Measurements from ENCODE around the gene MAN1B1. TPM values are rescaled to one million over a fixed set of nuclear protein-coding genes. Genes with fewer than 3 reads are reported as not detected.

MAN1B1 gene
- total RNA-seq, 1 experiment from 2014 or later = 50.9 TPM

DNA sequence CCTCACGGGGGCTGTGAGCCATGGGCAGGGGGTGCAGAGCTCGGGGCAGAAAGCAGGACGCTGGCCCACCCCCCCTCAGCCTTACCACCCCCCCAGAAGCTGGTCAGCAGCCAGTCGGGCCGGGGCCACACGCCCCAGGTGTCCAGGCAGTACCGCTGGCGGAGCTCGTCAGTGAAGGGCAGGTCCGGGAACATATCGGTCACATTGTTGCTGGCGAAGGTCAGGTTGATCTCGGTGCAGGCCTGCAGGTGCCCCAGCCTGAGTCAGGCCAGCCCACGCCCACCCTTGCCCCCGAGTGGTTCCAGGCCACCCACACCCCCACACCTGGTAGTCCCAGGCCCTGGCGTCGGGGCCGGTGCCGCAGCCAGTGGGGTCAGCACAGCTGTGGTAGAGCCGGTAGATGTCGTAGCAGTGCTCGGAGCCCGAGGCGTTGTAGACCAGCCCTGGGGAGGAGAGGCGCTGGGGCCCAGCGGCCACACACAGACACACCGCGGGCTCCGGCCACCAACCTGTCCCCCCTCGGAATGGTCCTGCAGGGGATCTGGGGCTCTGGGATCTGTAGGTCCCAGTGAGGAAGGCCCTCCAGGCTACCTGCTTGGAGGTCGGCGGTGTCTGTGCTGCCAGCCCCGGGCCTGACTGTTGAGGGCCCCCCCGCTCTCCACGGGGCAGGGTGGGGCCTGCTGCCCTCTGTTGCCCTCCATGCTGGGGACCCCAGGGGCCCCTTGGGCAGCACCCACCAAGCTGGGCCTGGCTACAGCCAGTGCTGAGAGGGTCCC lies 25.2 kb downstream of the MAN1B1 start:
- Histone ChIP-seq H3K79me2 (ENCODE audit: insufficient read depth, low read length) (peaks cover 19% of the 10 kb centered on the region), H3K4me2 (ENCODE audit: low read length) (no peak overlapping the region), H4K20me1 (ENCODE audit: insufficient read depth) (no peaks in the 10 kb centered on the region), H3K9ac (ENCODE audit: low read length) (no peak overlapping the region), H3K27ac (ENCODE audit: low read depth, low read length) (no peak overlapping the region; the same call in 1 of the 2 replicates), H2AFZ (ENCODE audit: low read depth, low read length, poor library complexity, severe bottlenecking) (no peak overlapping the region), H3K36me3 (ENCODE audit: control insufficient read depth in 1 of 2, insufficient read depth in 2 of 2, low read length in 2 of 2) (peaks cover 8 to 47% of the 10 kb centered on the region in 2 experiments; a peak in 3 of 4 replicates), H3K27me3 (ENCODE audit: insufficient read depth, low read length) (no peaks in the 10 kb centered on the region), H3K4me3 (replicated peaks in 1 of 2; ENCODE audit: low read depth in 1 of 2, low read length in 2 of 2) (no peak overlapping the region), H3K9me2 (ENCODE audit: insufficient read depth) (no peaks in the 10 kb centered on the region), H3K9me3 (ENCODE audit: control insufficient read depth in 1 of 2, insufficient read depth in 1 of 2, low read depth in 1 of 2, low read length in 2 of 2) (no peaks in the 10 kb centered on the region), H3K4me1 (ENCODE audit: control insufficient read depth in 1 of 2, insufficient read depth in 2 of 2, low read length in 2 of 2) (peaks cover 4 to 19% of the 10 kb centered on the region in 2 experiments)
- intact Hi-C loops (cut with micrococcal nuclease) = no loop called here
- DNase-seq (ENCODE audit: low read depth, low spot score) (no peak), ATAC-seq (no peak)
- CTCF ChIA-PET = no interaction called here
- RAD21 ChIA-PET (ENCODE audit: low non-redundant PET in 1 of 2, low total read pairs in 2 of 2, uncharacterized antibody in 2 of 2, unreplicated experiment in 2 of 2) = no interaction called here
- POLR2A ChIA-PET = no interaction called here
- TF ChIP-seq EZH2 (IDR thresholded peaks at IDR 0.05) (no peak), ELF1 (IDR thresholded peaks at IDR 0.05; ENCODE audit: borderline replicate concordance, low read depth) (no peak), SRF (IDR thresholded peaks at IDR 0.05; ENCODE audit: low read depth) (no peak), YY1 (IDR thresholded peaks at IDR 0.05; ENCODE audit: extremely low read depth, insufficient replicate concordance, low read depth, low read length) (no peak), EGR1 (IDR thresholded peaks at IDR 0.05; ENCODE audit: low read depth) (no peak), ZFX (IDR thresholded peaks at IDR 0.05) (no peak), EZH2phosphoT487 (IDR thresholded peaks at IDR 0.05; ENCODE audit: borderline replicate concordance) (no peak), REST (IDR thresholded peaks at IDR 0.05; ENCODE audit: low read depth) (no peak), SIN3A (IDR thresholded peaks at IDR 0.05; ENCODE audit: low read depth) (no peak), FOSL1 (IDR thresholded peaks at IDR 0.05; ENCODE audit: low read depth) (no peak), JUND (IDR thresholded peaks at IDR 0.05) (no peak), CEBPB (IDR thresholded peaks at IDR 0.05; ENCODE audit: low read depth) (no peak), POLR2A (IDR thresholded peaks at IDR 0.05; ENCODE audit: borderline replicate concordance, extremely low read depth, insufficient read depth, insufficient read length) (no peak), POLR2AphosphoS5 (IDR thresholded peaks at IDR 0.05; ENCODE audit: low read depth, low read length) (no peak)
- TF ChIP-seq, protein P1, sequence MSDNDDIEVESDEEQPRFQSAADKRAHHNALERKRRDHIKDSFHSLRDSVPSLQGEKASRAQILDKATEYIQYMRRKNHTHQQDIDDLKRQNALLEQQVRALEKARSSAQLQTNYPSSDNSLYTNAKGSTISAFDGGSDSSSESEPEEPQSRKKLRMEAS (IDR thresholded peaks at IDR 0.05) = no peak
- TF ChIP-seq, protein P2, sequence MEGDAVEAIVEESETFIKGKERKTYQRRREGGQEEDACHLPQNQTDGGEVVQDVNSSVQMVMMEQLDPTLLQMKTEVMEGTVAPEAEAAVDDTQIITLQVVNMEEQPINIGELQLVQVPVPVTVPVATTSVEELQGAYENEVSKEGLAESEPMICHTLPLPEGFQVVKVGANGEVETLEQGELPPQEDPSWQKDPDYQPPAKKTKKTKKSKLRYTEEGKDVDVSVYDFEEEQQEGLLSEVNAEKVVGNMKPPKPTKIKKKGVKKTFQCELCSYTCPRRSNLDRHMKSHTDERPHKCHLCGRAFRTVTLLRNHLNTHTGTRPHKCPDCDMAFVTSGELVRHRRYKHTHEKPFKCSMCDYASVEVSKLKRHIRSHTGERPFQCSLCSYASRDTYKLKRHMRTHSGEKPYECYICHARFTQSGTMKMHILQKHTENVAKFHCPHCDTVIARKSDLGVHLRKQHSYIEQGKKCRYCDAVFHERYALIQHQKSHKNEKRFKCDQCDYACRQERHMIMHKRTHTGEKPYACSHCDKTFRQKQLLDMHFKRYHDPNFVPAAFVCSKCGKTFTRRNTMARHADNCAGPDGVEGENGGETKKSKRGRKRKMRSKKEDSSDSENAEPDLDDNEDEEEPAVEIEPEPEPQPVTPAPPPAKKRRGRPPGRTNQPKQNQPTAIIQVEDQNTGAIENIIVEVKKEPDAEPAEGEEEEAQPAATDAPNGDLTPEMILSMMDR (IDR thresholded peaks at IDR 0.05 in 2 of 3, conservative IDR thresholded peaks at IDR 0.05 in 1 of 3; ENCODE audit: borderline replicate concordance in 1 of 3, insufficient read depth in 1 of 3, low read depth in 2 of 3, low read length in 2 of 3) = no peak
- TF ChIP-seq, protein P3, sequence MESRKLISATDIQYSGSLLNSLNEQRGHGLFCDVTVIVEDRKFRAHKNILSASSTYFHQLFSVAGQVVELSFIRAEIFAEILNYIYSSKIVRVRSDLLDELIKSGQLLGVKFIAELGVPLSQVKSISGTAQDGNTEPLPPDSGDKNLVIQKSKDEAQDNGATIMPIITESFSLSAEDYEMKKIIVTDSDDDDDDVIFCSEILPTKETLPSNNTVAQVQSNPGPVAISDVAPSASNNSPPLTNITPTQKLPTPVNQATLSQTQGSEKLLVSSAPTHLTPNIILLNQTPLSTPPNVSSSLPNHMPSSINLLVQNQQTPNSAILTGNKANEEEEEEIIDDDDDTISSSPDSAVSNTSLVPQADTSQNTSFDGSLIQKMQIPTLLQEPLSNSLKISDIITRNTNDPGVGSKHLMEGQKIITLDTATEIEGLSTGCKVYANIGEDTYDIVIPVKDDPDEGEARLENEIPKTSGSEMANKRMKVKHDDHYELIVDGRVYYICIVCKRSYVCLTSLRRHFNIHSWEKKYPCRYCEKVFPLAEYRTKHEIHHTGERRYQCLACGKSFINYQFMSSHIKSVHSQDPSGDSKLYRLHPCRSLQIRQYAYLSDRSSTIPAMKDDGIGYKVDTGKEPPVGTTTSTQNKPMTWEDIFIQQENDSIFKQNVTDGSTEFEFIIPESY (IDR thresholded peaks at IDR 0.05; ENCODE audit: extremely low read depth, insufficient replicate concordance, low read length) = no peak
- no TSS peak for BruUV-seq (replicated peaks)

All from HCT116 (cell line).